Left ventricle myocardium superior (tissue), 1 donor: ENCODE data around the gene JARID2. TPM values are rescaled to one million over a fixed set of nuclear protein-coding genes. Genes with fewer than 3 reads are reported as not detected.

Experiments used
- ATAC-seq: fragments of 200-7000 bp; cut with Tn5 transposase; one replicate; pipeline ENCODE4 v1.9.1; 2020; ENCODE audit warnings: mild to moderate bottlenecking, moderate library complexity
- DNase-seq: peaks from one replicate; pipeline ENCODE4 v3.0.0-alpha.2; 2020
- intact Hi-C: fragments of 100-400 bp; cut with micrococcal nuclease; formaldehyde crosslinking; loops from one replicate; pipeline ENCODE4 v1.11.0; 2022
- total RNA-seq: library from RNA; stranded (reverse); fragmentation: NEBNext Ultra II Directional; extraction: Animal tissue kit (Norgen Biotek cat#: 25700); gene quantifications from one replicate; pipeline ENCODE4 v1.2.1, GENCODE V29; 2021
- donor health status: DM: no; HTN: yes; CAD: no; lungs with severe emphysema.

JARID2 gene
- total RNA-seq, 1 donor from 2014 or later = 10.2 TPM

- ATAC-seq = peak; percentile 50
- intact Hi-C loops = no loop called here
- no peak for DNase-seq
Measured at GRCh38 chr6:15481390-15482291, 235.8 kb downstream of the JARID2 start.

- intact Hi-C loops = no loop called here
- DNase-seq (no peak), ATAC-seq (no peak)
Measured at GRCh38 chr6:15483060-15483459, 237.2 kb downstream of the JARID2 start.

- no peak for DNase-seq
- ATAC-seq = no peak
- intact Hi-C loops = no loop called here
Measured at GRCh38 chr6:15484140-15484539, 238.3 kb downstream of the JARID2 start.

- ATAC-seq = no peak
- intact Hi-C loops = no loop called here
Measured at GRCh38 chr6:15484821-15485220, 239.0 kb downstream of the JARID2 start.

GRCh38 chr6:15485936-15486335 is 240.1 kb downstream of the JARID2 start:
- DNase-seq (no peak), ATAC-seq (no peak)
- intact Hi-C loops = no loop called here

More at GRCh38 chr6:15484821-15485220, 239.0 kb downstream of the JARID2 start:
- DNase-seq = no peak

- ATAC-seq (no peak), DNase-seq (no peak)
- intact Hi-C loops = no loop called here
Measured at GRCh38 chr6:15487262-15487661, 241.4 kb downstream of the JARID2 start.

- no peak for ATAC-seq
- no peak for DNase-seq
- intact Hi-C loops = no loop called here
Measured at GRCh38 chr6:15489261-15489962, 243.5 kb downstream of the JARID2 start.

- ATAC-seq (no peak), DNase-seq (no peak)
- intact Hi-C loops = no loop called here
Measured at GRCh38 chr6:15490242-15491100, 244.6 kb downstream of the JARID2 start.

- DNase-seq (peak; percentile 76), ATAC-seq (peak; percentile 61)
- intact Hi-C loops = no loop called here
Measured at GRCh38 chr6:15491255-15491985, 245.6 kb downstream of the JARID2 start.

- DNase-seq (no peak), ATAC-seq (no peak)
- intact Hi-C loops = no loop called here
Measured at GRCh38 chr6:15491986-15492269, 246.1 kb downstream of the JARID2 start.

GRCh38 chr6:15493437-15494168 is 247.7 kb downstream of the JARID2 start:
- ATAC-seq (no peak), DNase-seq (no peak)
- intact Hi-C loops = no loop called here

GRCh38 chr6:15495375-15495901 is 249.6 kb downstream of the JARID2 start:
- intact Hi-C loops = no loop called here
- peak; percentile 92 for ATAC-seq
- DNase-seq = peak; percentile 85

- intact Hi-C loops = no loop called here
- ATAC-seq = no peak
- no peak for DNase-seq
Measured at GRCh38 chr6:15496345-15497131, 250.7 kb downstream of the JARID2 start.

GRCh38 chr6:15498640-15499039 is 252.8 kb downstream of the JARID2 start:
- no peak for ATAC-seq
- intact Hi-C loops = no loop called here
- DNase-seq = no peak

- ATAC-seq (no peak), DNase-seq (no peak)
- intact Hi-C loops = no loop called here
Measured at GRCh38 chr6:15499125-15499524, 253.3 kb downstream of the JARID2 start.

GRCh38 chr6:15499591-15499990 is 253.7 kb downstream of the JARID2 start:
- ATAC-seq (no peak), DNase-seq (no peak)
- intact Hi-C loops = no loop called here

GRCh38 chr6:15500078-15500740 is 254.3 kb downstream of the JARID2 start:
- intact Hi-C loops = loop anchor here (10.0 kb wide), 1 partner anchor 125 kb away; no protein-coding TSS in a partner anchor
- DNase-seq (no peak), ATAC-seq (no peak)
